GM12878 (cell line): ENCODE measurements around the gene HSD17B14. TPM values are rescaled to one million over a fixed set of nuclear protein-coding genes. Genes with fewer than 3 reads are reported as not detected.

ENCODE experiments used
- ATAC-seq: fragments of 200-7000 bp; cut with Tn5 transposase; 3 replicates; pipeline ENCODE4 v1.9.1; 2020; ENCODE audit warnings: mild to moderate bottlenecking, moderate library complexity
- BruUV-seq: library from RNA; stranded (reverse); fragments of 400-500 nt; replicated peaks from 2 replicates; lab custom pipeline; 2021; lab: Mats Ljungman, UMichigan
- CTCF ChIA-PET: fragments of 300-600 bp; sonication (Branson Sonifier 250); formaldehyde crosslinking; extraction: SDS; loops from one replicate; lab custom pipeline; 2021; ENCODE audit warnings: inconsistent platforms; lab: Yijun Ruan, JAX
- POLR2A ChIA-PET: fragments of 350-600 bp; formaldehyde crosslinking; extraction: SDS; loops from one replicate; lab custom pipeline; 2021; ENCODE audit warnings: inconsistent platforms; lab: Charles Lee
- RAD21 ChIA-PET: fragments of 300-600 bp; sonication (Branson Sonifier 250); formaldehyde crosslinking; loops from one replicate; lab custom pipeline; 2023; ENCODE audit warnings: antibody characterized with exemption; ENCODE audit not compliant: unreplicated experiment; lab: Charles Lee
- SMC1A ChIA-PET: fragments of 300-600 bp; sonication (Branson Sonifier 250); formaldehyde crosslinking; loops from one replicate; lab custom pipeline; 2023; ENCODE audit not compliant: unreplicated experiment, uncharacterized antibody; lab: Charles Lee
- DNase-seq: peaks from one replicate; pipeline ENCODE4 v3.0.0-alpha.2; 2011; ENCODE audit warnings: low read depth, low spot score
- FAIRE-seq: peaks from 3 replicates; lab custom pipeline; 2011; peaks lifted over from hg19 to GRCh38; lab: Jason Lieb, UNC
- H2AFZ ChIP-seq: 2 replicates; pipeline ENCODE4 v1.6.0; 2011; ENCODE audit warnings: low read depth, low read length, control low read depth; ENCODE audit not compliant: control insufficient read depth
- H3K27ac ChIP-seq: 2 replicates; pipeline ENCODE4 v1.5.1; 2011; ENCODE audit warnings: control low read depth; ENCODE audit not compliant: control insufficient read depth, insufficient read depth
- H3K27me3 ChIP-seq, 2 experiments: replicated peaks in 1 of 2; 2 replicates each; pipeline versions ENCODE4 v1.6.0 to v1.6.1; 2011; ENCODE audit warnings: low read length in 1 of 2; ENCODE audit not compliant: control insufficient read depth in 2 of 2, insufficient read depth in 2 of 2
- H3K36me3 ChIP-seq, 2 experiments: 2 replicates each; pipeline ENCODE4 v1.5.1; 2011; ENCODE audit warnings: low read length in 1 of 2; ENCODE audit not compliant: control insufficient read depth in 2 of 2, insufficient read depth in 2 of 2
- H3K4me1 ChIP-seq: 2 replicates; pipeline ENCODE4 v1.6.1; 2011; ENCODE audit warnings: mild to moderate bottlenecking, low read length, moderate library complexity, mixed read lengths; ENCODE audit not compliant: control insufficient read depth, insufficient read depth
- H3K4me2 ChIP-seq: 2 replicates; pipeline ENCODE4 v1.6.0; 2011; ENCODE audit warnings: control low read depth; ENCODE audit not compliant: control insufficient read depth, insufficient read depth
- H3K4me3 ChIP-seq: fragments of 200-600 bp; sonication (generic); 2 replicates; pipeline ENCODE4 v1.5.1; 2016
- H3K79me2 ChIP-seq: 2 replicates; pipeline ENCODE4 v1.6.0; 2011; ENCODE audit warnings: low read length; ENCODE audit not compliant: control insufficient read depth, insufficient read depth
- H3K9ac ChIP-seq: 2 replicates; pipeline ENCODE4 v1.8.0; 2011; ENCODE audit warnings: low read length, control low read depth, mixed read lengths; ENCODE audit not compliant: control insufficient read depth, insufficient read depth
- H3K9me3 ChIP-seq: replicated peaks from 3 replicates; pipeline ENCODE4 v1.5.1; 2011; ENCODE audit warnings: mild to moderate bottlenecking, low read length; ENCODE audit not compliant: control insufficient read depth, insufficient read depth
- H4K20me1 ChIP-seq: 2 replicates; pipeline ENCODE4 v1.6.0; 2011; ENCODE audit not compliant: control insufficient read depth, insufficient read depth
- ASH2L ChIP-seq: fragments of 300-600, 200-600 bp; sonication (generic); IDR thresholded peaks from 2 replicates; pipeline ENCODE4 v1.6.1; 2017; ENCODE audit warnings: low read depth, mild to moderate bottlenecking, borderline replicate concordance
- CEBPB ChIP-seq, 2 experiments: fragments of 150-350 bp in 1 of 2; IDR thresholded peaks; 2 replicates each; pipeline ENCODE4 v1.6.1; 2012 to 2014; ENCODE audit warnings: low read depth in 2 of 2, low read length in 2 of 2, borderline replicate concordance in 1 of 2, inconsistent platforms in 1 of 2
- CHD2 ChIP-seq: IDR thresholded peaks from 2 replicates; pipeline ENCODE4 v1.6.1; 2011; ENCODE audit warnings: low read depth, low read length, improper control_type of control experiment, borderline replicate concordance
- EGR1 ChIP-seq, 2 experiments: IDR thresholded peaks; 1 replicate in 1 of 2; 2 replicates in 1 of 2; pipeline ENCODE4 v1.6.1; 2011 to 2012; ENCODE audit warnings: low read depth in 2 of 2, low read length in 2 of 2, borderline replicate concordance in 1 of 2, mild to moderate bottlenecking in 1 of 2, moderate library complexity in 1 of 2
- ESRRA ChIP-seq: IDR thresholded peaks from 2 replicates; pipeline ENCODE4 v1.6.1; 2012; ENCODE audit warnings: mild to moderate bottlenecking, low read length, improper control_type of control experiment
- ETV6 ChIP-seq, 2 experiments: fragments of 450-650 bp in 1 of 2; IDR thresholded peaks in 1 of 2; conservative IDR thresholded peaks in 1 of 2; 2 replicates each; pipeline ENCODE4 v1.6.1; 2014; ENCODE audit warnings: antibody characterized with exemption in 1 of 2, borderline replicate concordance in 1 of 2, low read depth in 1 of 2, mild to moderate bottlenecking in 1 of 2, moderate library complexity in 1 of 2
- HDGF ChIP-seq: fragments of 450-650 bp; IDR thresholded peaks from 2 replicates; pipeline ENCODE4 v1.6.1; 2016; ENCODE audit warnings: antibody characterized with exemption
- IKZF2 ChIP-seq, 2 experiments: fragments of 450-650 bp; IDR thresholded peaks; 2 replicates each; pipeline ENCODE4 v1.6.1; 2017; ENCODE audit warnings: mild to moderate bottlenecking in 2 of 2, moderate library complexity in 2 of 2
- IRF3 ChIP-seq: fragments of 450-650 bp; IDR thresholded peaks from 2 replicates; pipeline ENCODE4 v1.6.1; 2014; ENCODE audit warnings: mild to moderate bottlenecking
- NFIC ChIP-seq: IDR thresholded peaks from 2 replicates; pipeline ENCODE4 v1.6.1; 2012; ENCODE audit warnings: low read depth, mild to moderate bottlenecking, inconsistent platforms, low read length, moderate library complexity
- POLR2AphosphoS2 ChIP-seq: IDR thresholded peaks from 2 replicates; pipeline ENCODE4 v1.6.1; 2011; ENCODE audit warnings: low read depth, mild to moderate bottlenecking, low read length, improper control_type of control experiment, moderate library complexity
- RAD21 ChIP-seq: IDR thresholded peaks from 2 replicates; pipeline ENCODE4 v1.6.1; 2011; ENCODE audit warnings: mild to moderate bottlenecking, low read depth, low read length, moderate library complexity; ENCODE audit not compliant: insufficient read depth
- RAD51 ChIP-seq: fragments of 450-650 bp; IDR thresholded peaks from 2 replicates; pipeline ENCODE4 v1.6.1; 2016; ENCODE audit warnings: moderate library complexity, mild to moderate bottlenecking, inconsistent platforms
- SIX5 ChIP-seq: IDR thresholded peaks from 2 replicates; pipeline ENCODE4 v1.6.1; 2011; ENCODE audit warnings: mild to moderate bottlenecking, low read depth, low read length, moderate library complexity; ENCODE audit not compliant: severe bottlenecking
- TBL1XR1 ChIP-seq: IDR thresholded peaks from 2 replicates; pipeline ENCODE4 v1.6.1; 2012; ENCODE audit warnings: low read depth, low read length, improper control_type of control experiment
- ZNF207 ChIP-seq: fragments of 450-650 bp; IDR thresholded peaks from 2 replicates; pipeline ENCODE4 v1.6.1; 2014; ENCODE audit warnings: antibody characterized with exemption, mild to moderate bottlenecking, borderline replicate concordance
- ZNF622 ChIP-seq: fragments of 450-650 bp; IDR thresholded peaks from 2 replicates; pipeline ENCODE4 v1.6.1; 2017; ENCODE audit warnings: mild to moderate bottlenecking, inconsistent platforms
- ZZZ3 ChIP-seq: IDR thresholded peaks from 2 replicates; pipeline ENCODE4 v1.6.1; 2011; ENCODE audit warnings: low read depth; ENCODE audit not compliant: control insufficient read depth, insufficient read length
- WGBS: methylation state at CpG from one replicate; pipeline ENCODE4 v1.1.6; 2016; ENCODE audit warnings: low lambda C conversion rate; ENCODE audit not compliant: insufficient replicate concordance, insufficient coverage; ENCODE audit errors: missing lambda C conversion rate; 5-methylcytosine and 5-hydroxymethylcytosine counted together
- in situ Hi-C: fragments of 300-500 bp; cut with MboI; formaldehyde crosslinking; loops from 9 replicates; pipeline ENCODE4 v1.14.3; 2018; ENCODE audit warnings: mixed read lengths
- intact Hi-C: fragments of 100-400 bp; cut with micrococcal nuclease; formaldehyde crosslinking; loops from one replicate; pipeline ENCODE4 v1.14.2; 2022; ENCODE audit not compliant: unreplicated experiment
- polyA plus RNA-seq, 11 experiments: library from polyadenylated mRNA; depleted of rRNA in 4 of 11; unstranded in 6 of 11; stranded (reverse) in 5 of 11; fragments of >200 nt; fragmentation: Nextera tagmentation in 4 of 11; fragmentation: Illumina TruSeq in 1 of 11; extraction: Ambion mirVana in 4 of 11; extraction: Trizol in 1 of 11; gene quantifications; 1 replicate in 1 of 11; 2 replicates in 10 of 11; pipeline versions ENCODE4 v1.2.1 to v1.2.3, GENCODE V29; 2011 to 2016; ENCODE audit warnings: inconsistent platforms in 2 of 11, missing spikeins in 2 of 11, low read depth in 1 of 11
- total RNA-seq, 4 experiments: library from RNA; depleted of rRNA in 3 of 4; stranded (reverse); fragments of >200 nt in 3 of 4; fragmentation: Illumina TruSeq in 1 of 4; extraction: Trizol in 1 of 4; gene quantifications; 2 replicates each; pipeline versions ENCODE4 v1.2.1 to v1.2.3, GENCODE V29; 2013 to 2021

The HSD17B14 gene
- total and polyA plus RNA-seq, 10 of the 15 experiments (the other 5 are each of a cell fraction or from before 2014, with no cell fraction given): 0.21 to 4.1 (median 0.61) TPM

- no peak for TF ChIP-seq TBL1XR1
- TF ChIP-seq ZZZ3: no peak
- TF ChIP-seq CEBPB (IDR thresholded peaks at IDR 0.05; ENCODE audit: borderline replicate concordance in 1 of 2, low read depth in 2 of 2, low read length in 2 of 2): no peak
- TF ChIP-seq ETV6 (conservative IDR thresholded peaks at IDR 0.05 in 1 of 2, IDR thresholded peaks at IDR 0.05 in 1 of 2; ENCODE audit: borderline replicate concordance in 1 of 2, low read depth in 1 of 2): no peak
- no peak for TF ChIP-seq RAD21
- TF ChIP-seq EGR1 (IDR thresholded peaks at IDR 0.05; ENCODE audit: borderline replicate concordance in 1 of 2, low read depth in 2 of 2, low read length in 2 of 2): no peak
- TF ChIP-seq ZNF622: no peak
- TF ChIP-seq ESRRA: no peak
- TF ChIP-seq IKZF2 (IDR thresholded peaks at IDR 0.05): no peak
- no peak for TF ChIP-seq ASH2L
- no peak for TF ChIP-seq HDGF
- TF ChIP-seq ZNF207: no peak
- no peak for TF ChIP-seq IRF3
- no peak for TF ChIP-seq RAD51
- TF ChIP-seq NFIC: no peak
- no peak for TF ChIP-seq POLR2AphosphoS2
- no peak for TF ChIP-seq CHD2
- TF ChIP-seq SIX5: no peak
- in situ Hi-C loops (no loop called here), intact Hi-C loops (no loop called here)
- BruUV-seq: no TSS peak
- CTCF ChIA-PET: interaction anchor here (0.6 to 15.6 kb wide), 6 partner anchors 9 to 1060 kb away, joined by 3 to 520 read pairs (median 6); partner anchors contain the start of gene HSD17B14
- Histone ChIP-seq H4K20me1 (no peaks in the 10 kb centered on the region), H3K27ac (no peak overlapping the region), H3K4me2 (no peak overlapping the region), H3K36me3 (no peaks in the 10 kb centered on the region), H3K4me3 (no peak overlapping the region), H3K9me3 (no peaks in the 10 kb centered on the region), H3K79me2 (no peaks in the 10 kb centered on the region), H3K9ac (no peak overlapping the region), H2AFZ (no peak overlapping the region), H3K27me3 (no peaks in the 10 kb centered on the region), H3K4me1 (peaks cover 7% of the 10 kb centered on the region)
- SMC1A ChIA-PET: interaction anchor here (1.1 to 4.9 kb wide), 5 partner anchors 17 to 130 kb away, joined by 3 to 44 read pairs (median 4); no protein-coding TSS in a partner anchor
- RAD21 ChIA-PET: interaction anchor here (1.0 to 4.4 kb wide), 3 partner anchors 57 to 126 kb away, joined by 3 to 27 read pairs (median 20); no protein-coding TSS in a partner anchor
- 63% methylated on average over 15 of the region's 15 CpGs for WGBS
- FAIRE-seq (no peak), DNase-seq (no peak), ATAC-seq (no peak)
- POLR2A ChIA-PET: no interaction called here
Measured at GRCh38 chr19:48845384-48845783, 9.1 kb upstream of the HSD17B14 start.
